ENCODE measurements around the gene KIAA1958.

DNA sequence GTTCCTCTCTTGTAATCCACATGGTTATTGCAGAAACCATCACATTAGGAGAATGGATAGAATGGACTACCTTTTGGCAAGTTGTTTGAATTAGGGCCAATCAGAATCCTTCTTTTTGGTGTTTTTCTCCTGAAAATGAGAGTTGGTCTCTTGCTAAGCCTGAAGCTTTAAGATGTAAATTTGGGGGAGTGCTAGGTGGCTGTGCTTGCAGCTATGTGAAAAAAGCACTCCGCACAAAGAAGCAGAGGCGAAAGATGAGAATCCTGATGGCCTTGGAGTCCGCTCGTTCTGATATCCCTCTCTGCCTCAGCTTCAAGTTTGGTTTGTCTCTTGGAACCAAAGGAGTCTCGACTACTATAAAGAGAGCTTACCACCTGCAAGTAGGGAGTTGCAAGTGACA is 167.7 kb downstream of the KIAA1958 start:
- TF ChIP-seq, protein P1, sequence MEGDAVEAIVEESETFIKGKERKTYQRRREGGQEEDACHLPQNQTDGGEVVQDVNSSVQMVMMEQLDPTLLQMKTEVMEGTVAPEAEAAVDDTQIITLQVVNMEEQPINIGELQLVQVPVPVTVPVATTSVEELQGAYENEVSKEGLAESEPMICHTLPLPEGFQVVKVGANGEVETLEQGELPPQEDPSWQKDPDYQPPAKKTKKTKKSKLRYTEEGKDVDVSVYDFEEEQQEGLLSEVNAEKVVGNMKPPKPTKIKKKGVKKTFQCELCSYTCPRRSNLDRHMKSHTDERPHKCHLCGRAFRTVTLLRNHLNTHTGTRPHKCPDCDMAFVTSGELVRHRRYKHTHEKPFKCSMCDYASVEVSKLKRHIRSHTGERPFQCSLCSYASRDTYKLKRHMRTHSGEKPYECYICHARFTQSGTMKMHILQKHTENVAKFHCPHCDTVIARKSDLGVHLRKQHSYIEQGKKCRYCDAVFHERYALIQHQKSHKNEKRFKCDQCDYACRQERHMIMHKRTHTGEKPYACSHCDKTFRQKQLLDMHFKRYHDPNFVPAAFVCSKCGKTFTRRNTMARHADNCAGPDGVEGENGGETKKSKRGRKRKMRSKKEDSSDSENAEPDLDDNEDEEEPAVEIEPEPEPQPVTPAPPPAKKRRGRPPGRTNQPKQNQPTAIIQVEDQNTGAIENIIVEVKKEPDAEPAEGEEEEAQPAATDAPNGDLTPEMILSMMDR (IDR thresholded peaks at IDR 0.05; ENCODE audit: low read length), result no peak
- no peak for TF ChIP-seq EZH2 (IDR thresholded peaks at IDR 0.05; ENCODE audit: borderline replicate concordance, low read length)
